HG03354 (cell line): ENCODE data around the gene EPB41L4A.

Source experiments
- ATAC-seq: cut with Tn5 transposase; IDR thresholded peaks from one replicate; pipeline ENCODE4 v1.9.1; 2021; ENCODE audit warnings: mild to moderate bottlenecking; ENCODE audit not compliant: unreplicated experiment, poor library complexity, severe bottlenecking

EPB41L4A gene

GRCh38 chr5:112270299-112271293, 148.5 kb downstream of the EPB41L4A start:
- ATAC-seq, result peak; percentile 66

GRCh38 chr5:112267231-112267630, 151.8 kb downstream of the EPB41L4A start:
- ATAC-seq, result no peak

- no peak for ATAC-seq
Observed at GRCh38 chr5:112264666-112265065, 154.4 kb downstream of the EPB41L4A start.

- ATAC-seq, result no peak
Observed at GRCh38 chr5:112264151-112264550, 154.9 kb downstream of the EPB41L4A start.

- no peak for ATAC-seq
Observed at GRCh38 chr5:112263469-112263868, 155.6 kb downstream of the EPB41L4A start.

- ATAC-seq, result no peak
Observed at GRCh38 chr5:112258571-112258970, 160.5 kb downstream of the EPB41L4A start.

GRCh38 chr5:112257976-112258375, 161.1 kb downstream of the EPB41L4A start:
- no peak for ATAC-seq

GRCh38 chr5:112257005-112257404, 162.1 kb downstream of the EPB41L4A start:
- ATAC-seq, result no peak

- ATAC-seq, result no peak
Observed at GRCh38 chr5:112254303-112254702, 164.8 kb downstream of the EPB41L4A start.

- no peak for ATAC-seq
Observed at GRCh38 chr5:112253478-112254250, 165.4 kb downstream of the EPB41L4A start.

GRCh38 chr5:112250551-112250950, 168.5 kb downstream of the EPB41L4A start:
- no peak for ATAC-seq

- no peak for ATAC-seq
Observed at GRCh38 chr5:112248623-112249022, 170.5 kb downstream of the EPB41L4A start.

GRCh38 chr5:112247960-112248359, 171.1 kb downstream of the EPB41L4A start:
- no peak for ATAC-seq

- ATAC-seq, result no peak
Observed at GRCh38 chr5:112245656-112246055, 173.4 kb downstream of the EPB41L4A start.

GRCh38 chr5:112239996-112240395, 179.1 kb downstream of the EPB41L4A start:
- no peak for ATAC-seq

GRCh38 chr5:112238473-112238872, 180.6 kb downstream of the EPB41L4A start:
- ATAC-seq, result no peak

- ATAC-seq, result no peak
Observed at GRCh38 chr5:112237456-112237855, 181.6 kb downstream of the EPB41L4A start.

GRCh38 chr5:112234000-112234399, 185.1 kb downstream of the EPB41L4A start:
- ATAC-seq, result no peak

GRCh38 chr5:112232667-112233066, 186.4 kb downstream of the EPB41L4A start:
- ATAC-seq, result no peak

GRCh38 chr5:112230606-112231005, 188.5 kb downstream of the EPB41L4A start:
- ATAC-seq, result no peak

GRCh38 chr5:112228667-112229066, 190.4 kb downstream of the EPB41L4A start:
- no peak for ATAC-seq
